NCI-H2107 (cell line): ENCODE measurements around the gene VEPH1.
"Not testable (repeated sequence)": the region's sequence is repeated elsewhere in the genome, so short reads cannot be mapped to it uniquely, and the experiment has no call there.

Source experiments
- DNase-seq: peaks from one replicate; lab custom pipeline; 2025; lab: John Stamatoyannopoulos, UW

VEPH1 gene

GRCh38 chr3:157348304-157349075 lies 154.7 kb downstream of the VEPH1 start:
- not testable (repeated sequence) for DNase-seq

GRCh38 chr3:157347577-157348303 lies 155.5 kb downstream of the VEPH1 start:
- no peak for DNase-seq

GRCh38 chr3:157336252-157337009 lies 166.8 kb downstream of the VEPH1 start:
- no peak for DNase-seq

GRCh38 chr3:157335233-157336076 lies 167.8 kb downstream of the VEPH1 start:
- no peak for DNase-seq

GRCh38 chr3:157333551-157333991 lies 169.6 kb downstream of the VEPH1 start:
- no peak for DNase-seq

GRCh38 chr3:157330206-157330605 lies 173.0 kb downstream of the VEPH1 start:
- DNase-seq = no peak

GRCh38 chr3:157329551-157329950 lies 173.7 kb downstream of the VEPH1 start:
- no peak for DNase-seq

GRCh38 chr3:157327837-157328236 lies 175.4 kb downstream of the VEPH1 start:
- no peak for DNase-seq

- DNase-seq = no peak
Observed at GRCh38 chr3:157327018-157327417, 176.2 kb downstream of the VEPH1 start.

- DNase-seq = not testable (repeated sequence)
Observed at GRCh38 chr3:157324869-157325268, 178.3 kb downstream of the VEPH1 start.

GRCh38 chr3:157323360-157323759 lies 179.9 kb downstream of the VEPH1 start:
- DNase-seq = no peak

- DNase-seq = no peak
Observed at GRCh38 chr3:157319672-157320071, 183.5 kb downstream of the VEPH1 start.

GRCh38 chr3:157318639-157319288 lies 184.5 kb downstream of the VEPH1 start:
- DNase-seq = no peak

- DNase-seq = no peak
Observed at GRCh38 chr3:157317895-157318294, 185.3 kb downstream of the VEPH1 start.

- DNase-seq = no peak
Observed at GRCh38 chr3:157313186-157313585, 190.0 kb downstream of the VEPH1 start.

GRCh38 chr3:157312376-157312745 lies 190.9 kb downstream of the VEPH1 start:
- no peak for DNase-seq

GRCh38 chr3:157311633-157312375 lies 191.4 kb downstream of the VEPH1 start:
- DNase-seq = no peak

- DNase-seq = no peak
Observed at GRCh38 chr3:157310329-157311052, 192.7 kb downstream of the VEPH1 start.

GRCh38 chr3:157306502-157306901 lies 196.7 kb downstream of the VEPH1 start:
- no peak for DNase-seq

- DNase-seq = no peak
Observed at GRCh38 chr3:157305392-157305791, 197.8 kb downstream of the VEPH1 start.
